ENCODE data around the gene ALOX12B.

The ALOX12B gene

DNA sequence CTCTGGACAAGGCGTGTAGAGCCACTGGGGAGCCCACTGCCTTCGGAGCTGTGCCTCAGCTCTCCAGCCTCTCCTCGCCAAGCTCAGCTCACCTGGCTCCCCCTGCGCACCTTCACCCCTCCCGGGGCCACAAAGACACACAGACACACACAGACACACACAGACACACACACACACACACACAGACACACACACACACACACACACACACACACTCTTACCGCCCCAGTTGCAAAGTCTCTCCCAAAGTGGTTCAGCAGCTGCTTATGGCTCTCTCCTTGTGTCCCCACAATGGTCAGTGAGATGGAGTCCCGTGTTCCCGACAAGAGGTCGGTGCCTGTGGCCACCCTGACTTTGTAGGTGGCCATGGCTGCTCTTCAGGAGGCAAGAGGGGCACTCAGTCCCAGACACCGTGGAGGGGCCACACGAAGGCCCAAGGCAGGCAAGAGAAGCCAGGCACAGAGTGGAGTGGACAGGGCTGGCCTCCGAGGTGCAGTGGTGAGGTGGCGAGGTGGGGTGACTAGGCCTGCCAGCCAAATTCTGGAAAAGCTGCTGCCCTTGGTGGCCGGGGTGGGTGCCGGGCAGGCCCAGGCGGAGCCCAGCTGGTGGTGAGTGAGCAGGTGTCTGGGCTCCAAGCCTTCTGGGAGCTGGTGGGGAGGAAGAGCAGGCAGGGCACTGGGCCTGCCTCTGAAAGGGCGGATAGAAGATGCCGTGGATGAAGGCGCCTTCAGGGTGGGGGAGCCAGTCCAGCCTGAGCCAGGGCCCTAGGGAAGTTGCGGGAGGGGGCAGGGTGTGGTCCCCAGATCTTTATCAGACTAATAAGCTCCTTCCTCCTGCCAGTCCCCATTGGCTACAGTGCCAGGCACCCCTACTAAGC is at the start of gene ALOX12B:
TSS of gene ALOX12B (minus strand) at position 642 of the 877 bp plus-strand sequence. CDS start at position 368, 274 bp downstream.
- DNase-seq: peak; percentile 37 to 72

DNA sequence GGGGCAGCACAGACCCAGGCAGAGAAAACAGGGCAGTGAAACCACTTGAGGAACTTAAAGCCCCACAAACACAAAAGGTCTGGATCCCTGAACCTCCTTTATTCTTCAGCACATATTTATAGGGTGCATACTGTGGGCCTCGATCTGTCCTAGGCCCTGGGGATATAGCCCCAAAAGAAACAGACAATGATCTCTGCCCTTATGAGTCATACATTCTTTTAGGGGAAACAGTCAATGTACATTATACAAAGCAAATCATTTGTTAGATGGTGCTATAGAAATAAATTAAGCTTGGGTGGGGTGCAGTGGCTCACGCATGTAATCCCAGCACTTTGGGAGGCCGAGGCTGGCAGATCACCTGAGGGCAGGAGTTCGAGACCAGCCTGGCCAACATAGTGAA is 46.4 kb upstream of the ALOX12B start:
- DNase-seq: no peak

DNA sequence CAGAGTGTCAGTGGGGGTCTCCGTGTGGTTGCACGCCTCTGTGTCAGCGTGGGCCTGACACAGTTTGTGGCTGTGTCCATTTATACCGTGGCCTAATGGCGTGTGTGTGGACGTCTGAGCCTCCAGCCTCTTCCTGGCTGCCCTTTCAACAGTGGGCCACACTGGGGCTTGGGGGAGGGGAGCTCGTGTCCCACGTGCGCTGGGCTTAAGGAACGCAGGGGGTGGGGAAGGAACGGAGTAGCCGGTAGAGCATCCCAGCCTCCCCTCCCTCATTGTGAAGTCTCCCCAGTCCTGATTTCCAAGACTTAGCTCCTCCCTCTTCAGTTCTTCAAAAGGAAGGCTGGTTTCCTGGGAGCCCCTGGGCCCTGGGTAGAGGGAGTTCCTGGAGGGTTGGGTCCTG is 45.9 kb upstream of the ALOX12B start:
- DNase-seq: no peak

GRCh38 chr17:8131844-8132441 is 44.4 kb upstream of the ALOX12B start:
- no peak for DNase-seq

DNA sequence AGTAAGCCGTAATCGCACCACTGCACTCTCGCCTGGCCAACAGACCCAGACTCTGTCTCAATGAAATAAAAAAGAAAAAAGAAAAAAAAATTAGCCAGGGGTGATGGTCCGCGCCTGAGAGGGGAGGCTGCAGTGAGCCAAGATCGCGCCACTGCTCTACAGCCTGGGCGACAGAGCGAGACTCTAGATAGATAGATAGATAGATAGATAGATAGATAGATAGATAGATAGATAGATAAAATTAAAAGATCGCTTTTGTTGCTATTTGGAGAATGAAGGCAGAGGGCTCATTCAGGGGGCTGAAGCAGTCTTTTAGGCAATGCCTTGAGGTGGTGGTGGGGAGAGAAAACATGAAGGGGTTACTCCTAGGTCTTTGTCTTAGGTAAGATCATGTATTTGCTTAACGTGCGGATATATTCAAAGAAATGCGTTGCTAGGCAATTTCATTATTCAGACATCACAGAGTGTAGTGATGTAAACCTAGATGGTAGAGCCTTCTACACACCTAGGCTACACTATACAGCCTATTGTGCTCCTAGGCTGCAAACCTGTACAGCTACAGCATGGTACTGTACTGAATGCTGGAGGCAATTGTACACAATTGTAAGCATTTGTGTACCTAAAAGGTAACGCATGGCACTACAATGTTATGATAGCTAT is 40.7 kb upstream of the ALOX12B start:
- no peak for DNase-seq

- DNase-seq: peak; percentile 77 to 87
Observed at GRCh38 chr17:8126491-8127066, 39.1 kb upstream of the ALOX12B start.

- DNase-seq: peak; percentile 69 to 73
Observed at GRCh38 chr17:8125947-8126490, 38.5 kb upstream of the ALOX12B start.

DNA sequence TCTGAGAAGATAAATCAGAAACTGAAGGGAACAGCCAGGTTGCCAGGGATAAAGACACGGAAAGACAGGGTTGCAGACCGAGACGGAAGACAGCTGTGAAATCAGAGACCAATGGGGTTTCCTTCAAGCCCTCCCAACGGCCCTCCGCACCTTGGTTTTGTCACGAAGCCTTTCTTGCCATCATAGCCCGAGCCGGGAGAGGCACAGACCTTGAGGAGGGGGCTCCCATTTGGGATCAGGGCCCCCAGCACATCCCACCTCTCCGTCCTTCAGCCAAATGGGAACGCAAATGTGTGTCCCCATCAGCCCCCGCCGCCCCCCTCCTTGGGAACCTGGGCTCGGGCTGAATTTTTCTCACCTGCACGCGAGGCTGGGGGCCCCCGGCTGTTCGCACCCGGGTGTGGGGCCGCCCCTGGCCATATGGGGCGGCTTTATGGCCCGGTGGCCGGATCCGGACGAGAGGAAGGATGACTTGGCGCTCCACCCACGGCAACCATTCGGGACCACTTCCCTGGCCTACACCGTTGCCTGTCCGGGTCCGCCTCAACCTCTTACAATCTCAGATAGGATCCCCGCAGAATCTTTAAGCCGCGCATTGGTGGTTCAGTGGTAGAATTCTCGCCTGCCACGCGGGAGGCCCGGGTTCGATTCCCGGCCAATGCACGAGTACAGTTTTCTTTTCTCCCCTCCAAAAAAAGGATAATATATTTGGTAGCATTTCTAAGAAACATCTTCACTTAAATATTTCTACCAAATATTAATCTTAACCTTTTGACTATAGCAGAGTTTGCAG is 37.8 kb upstream of the ALOX12B start:
- DNase-seq: peak; percentile 79 to 80

DNA sequence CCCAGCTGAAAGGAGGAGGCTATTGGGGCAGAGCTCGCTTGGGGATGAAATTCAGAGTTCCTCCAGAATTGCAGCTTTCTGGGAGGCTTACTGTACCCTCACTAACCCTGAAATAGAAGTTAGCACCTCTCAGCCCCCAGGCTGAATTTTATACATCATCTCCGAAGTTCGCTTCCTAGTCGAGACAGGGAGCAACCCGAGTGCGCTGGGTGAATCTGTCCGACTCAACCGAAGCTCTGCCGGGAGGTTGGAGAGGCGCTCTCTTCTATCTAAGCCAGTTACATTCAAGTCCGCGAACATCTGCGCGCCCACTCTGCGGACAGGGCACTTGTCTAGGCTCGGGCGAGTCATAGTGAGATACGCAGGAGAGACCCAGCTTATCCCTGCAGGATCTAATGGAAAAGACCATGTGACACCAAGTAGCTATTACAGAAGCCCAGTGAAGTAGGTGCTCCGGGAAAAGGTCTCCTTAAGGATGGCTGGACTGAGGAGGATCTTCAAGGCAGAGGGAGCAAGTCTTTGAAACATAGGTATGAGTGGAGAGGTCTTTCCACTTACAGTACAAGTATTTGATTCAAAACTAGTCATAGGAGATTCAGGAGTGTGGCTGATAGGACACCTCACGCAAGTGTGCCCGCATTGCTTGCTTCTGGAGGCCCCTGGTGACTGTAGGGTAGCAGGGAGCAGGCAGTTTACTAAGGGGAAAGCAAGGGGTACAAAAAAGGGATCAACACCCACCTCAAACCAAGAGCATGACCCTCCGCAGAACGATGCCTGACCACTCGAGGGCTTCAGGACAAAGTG is 37.0 kb upstream of the ALOX12B start:
- peak; percentile 51 to 66 for DNase-seq

- peak; percentile 61 to 62 for DNase-seq
Observed at GRCh38 chr17:8123695-8124349, 36.3 kb upstream of the ALOX12B start, which contains the start of gene HES7. Gene HES7 (minus strand): TSS chr17:8124106. CDS start chr17:8124084, 22 bp downstream.

DNA sequence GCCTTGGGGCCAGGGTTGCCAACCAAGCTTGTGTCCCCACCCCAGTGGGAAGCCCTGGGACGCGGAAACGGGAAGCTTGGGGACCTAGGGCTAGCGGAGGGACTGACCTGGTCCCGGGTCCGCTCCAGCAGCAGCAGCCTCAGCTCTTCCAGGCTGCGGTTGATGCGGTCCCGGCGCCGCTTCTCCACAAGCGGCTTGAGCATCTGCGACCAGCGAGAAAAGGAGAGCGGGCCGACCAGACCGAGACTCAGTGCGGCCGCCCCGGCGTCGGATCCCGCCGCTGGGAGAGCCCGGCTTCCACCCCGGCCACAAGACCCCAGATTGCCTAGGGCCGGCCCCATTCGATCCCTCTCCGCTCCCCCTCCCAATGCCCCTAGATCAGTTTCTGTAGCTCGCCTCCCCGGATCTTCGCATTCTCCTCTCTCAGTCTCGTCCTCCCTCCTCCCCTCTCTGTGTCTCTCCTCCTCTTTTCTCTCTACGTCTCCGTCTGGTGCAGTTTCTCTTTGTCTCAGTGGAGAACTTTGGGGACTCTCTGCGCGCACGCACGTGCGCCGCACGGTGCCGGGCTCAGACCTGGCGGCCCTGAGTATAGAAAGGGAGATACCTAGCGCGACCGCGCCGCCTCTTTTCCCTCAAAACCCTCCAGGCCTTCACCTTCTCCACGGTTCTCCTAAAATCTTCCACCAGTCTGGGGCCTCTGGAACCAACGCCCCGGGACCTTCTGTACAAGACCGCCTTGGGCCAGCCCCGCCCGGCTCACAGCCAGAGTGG is 35.6 kb upstream of the ALOX12B start:
- DNase-seq: no peak

GRCh38 chr17:8122422-8122923 is 35.0 kb upstream of the ALOX12B start:
- no peak for DNase-seq

GRCh38 chr17:8121681-8122421 is 34.3 kb upstream of the ALOX12B start:
- peak; percentile 55 to 84 for DNase-seq

GRCh38 chr17:8121407-8121680 is 33.8 kb upstream of the ALOX12B start:
- no peak for DNase-seq

GRCh38 chr17:8120520-8121406 is 33.2 kb upstream of the ALOX12B start:
- peak; percentile 75 to 85 for DNase-seq

DNA sequence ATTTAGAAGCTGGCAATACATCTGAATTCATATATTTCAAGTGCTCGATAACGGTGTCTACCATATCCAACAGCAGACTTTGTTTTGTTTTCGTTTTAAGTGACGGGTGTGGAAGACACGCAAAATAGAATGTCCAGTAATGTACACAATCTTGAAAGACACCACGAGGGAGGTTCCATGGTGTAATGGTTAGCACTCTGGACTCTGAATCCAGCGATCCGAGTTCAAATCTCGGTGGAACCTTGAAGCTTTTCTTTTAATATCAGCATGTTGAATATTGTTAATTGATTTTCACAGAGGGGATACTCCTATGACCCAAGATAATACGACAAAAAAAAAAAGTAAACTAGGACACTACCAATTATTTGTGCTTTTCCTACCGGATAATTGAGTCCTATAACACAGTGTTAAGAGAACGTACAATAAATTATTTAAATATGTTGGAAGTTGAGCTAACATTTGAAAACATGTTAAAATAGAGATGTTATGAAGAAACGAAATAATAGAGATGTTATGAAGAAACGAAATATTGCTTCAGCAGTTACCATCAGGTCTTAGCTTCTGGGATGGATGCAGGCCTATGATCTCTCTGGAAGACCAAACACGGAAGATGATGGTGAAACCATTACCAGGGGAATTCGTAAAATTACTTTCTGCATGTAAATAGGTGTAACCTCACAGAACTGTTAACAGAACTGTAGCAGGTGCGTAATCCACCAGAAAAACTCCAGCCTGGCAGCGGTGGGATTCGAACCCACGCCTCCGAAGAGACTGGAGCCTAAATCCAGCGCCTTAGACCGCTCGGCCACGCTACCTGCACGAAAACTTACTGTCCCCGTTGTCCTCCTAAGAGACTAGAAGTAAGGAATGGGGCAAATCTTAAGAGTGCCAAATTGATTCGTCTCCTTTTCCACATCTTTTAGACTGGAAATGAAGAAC is 32.3 kb upstream of the ALOX12B start:
- peak; percentile 85 to 95 for DNase-seq
